Activated naive CD4-positive, alpha-beta T cell (primary cell): ENCODE data around the gene GNG7.
"Not testable (repeated sequence)": the region's sequence is repeated elsewhere in the genome, so short reads cannot be mapped to it uniquely, and the experiment has no call there.

Experiments
- DNase-seq, 4 experiments: peaks; one replicate each; lab custom pipeline; 2025; lab: John Stamatoyannopoulos, UW

Gene GNG7

DNA sequence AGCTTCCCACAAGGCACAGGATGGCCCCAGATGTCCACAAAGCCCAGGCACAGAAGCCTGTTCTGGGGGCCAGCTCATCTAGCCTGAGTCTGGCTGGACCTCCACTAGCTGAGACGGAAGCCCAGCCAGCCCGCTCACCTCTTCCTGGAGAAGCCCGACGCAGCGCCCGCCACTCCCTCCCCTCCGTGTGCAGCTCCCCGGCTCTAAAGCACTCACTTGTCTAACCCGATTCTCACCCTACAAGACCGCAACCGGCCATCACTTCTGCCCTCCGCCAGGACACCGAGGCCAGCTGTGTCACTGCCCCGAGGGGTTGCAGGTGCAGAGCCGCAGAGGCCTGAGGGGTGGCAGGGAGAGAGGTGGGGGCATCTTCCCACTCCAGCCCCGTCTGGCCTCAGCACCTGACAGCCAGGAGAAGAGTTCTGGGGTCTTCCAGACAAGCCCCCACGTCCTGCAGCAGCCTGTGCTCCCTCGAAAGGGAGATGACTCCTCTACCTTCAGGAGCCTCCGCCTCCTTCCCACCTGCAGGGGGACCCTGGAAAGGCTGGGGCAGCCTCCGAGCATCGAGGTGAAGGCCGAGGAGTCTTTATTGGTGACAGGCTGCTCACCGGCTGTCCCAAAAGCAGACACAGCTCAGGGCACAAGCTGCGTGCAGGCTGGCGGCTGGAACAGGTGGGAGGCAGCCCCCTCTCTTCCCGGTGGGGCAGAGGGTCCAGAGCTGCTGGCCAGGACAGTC is 24.6 kb upstream of the GNG7 start:
- no peak for DNase-seq

DNA sequence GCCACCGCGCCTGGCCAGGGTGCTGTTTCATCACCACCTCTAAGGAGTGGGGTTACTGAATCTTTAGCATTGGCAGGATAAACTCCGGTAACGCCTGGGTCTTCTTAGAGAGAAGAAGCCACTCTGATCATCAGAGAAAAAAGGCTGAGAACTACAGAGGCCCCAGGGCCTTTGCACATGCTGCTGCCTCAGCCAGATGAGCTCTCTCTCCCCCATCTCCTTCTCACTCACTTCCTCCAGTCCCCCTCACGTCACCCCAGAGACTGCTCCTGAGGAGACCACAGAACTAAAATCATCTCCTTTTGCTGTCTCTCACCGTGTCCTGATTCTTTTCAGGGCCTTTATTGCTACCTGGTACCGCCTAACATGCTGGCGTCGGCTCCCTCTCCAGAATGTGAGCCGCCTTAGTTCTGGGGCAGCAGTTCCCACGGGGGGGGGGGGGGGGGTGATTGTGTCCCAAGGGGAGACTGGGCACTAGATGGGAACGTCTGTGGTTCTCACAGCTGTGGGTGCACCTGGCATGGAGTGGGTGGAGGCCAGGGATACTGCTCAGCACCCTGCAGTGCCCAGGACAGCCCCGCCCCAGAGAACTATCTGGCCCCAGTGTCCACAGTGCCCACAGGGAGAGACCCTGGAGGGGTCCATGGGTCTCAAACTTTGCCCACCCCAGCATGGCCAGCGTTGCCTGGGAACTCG is 23.8 kb upstream of the GNG7 start:
- DNase-seq, result no peak

DNA sequence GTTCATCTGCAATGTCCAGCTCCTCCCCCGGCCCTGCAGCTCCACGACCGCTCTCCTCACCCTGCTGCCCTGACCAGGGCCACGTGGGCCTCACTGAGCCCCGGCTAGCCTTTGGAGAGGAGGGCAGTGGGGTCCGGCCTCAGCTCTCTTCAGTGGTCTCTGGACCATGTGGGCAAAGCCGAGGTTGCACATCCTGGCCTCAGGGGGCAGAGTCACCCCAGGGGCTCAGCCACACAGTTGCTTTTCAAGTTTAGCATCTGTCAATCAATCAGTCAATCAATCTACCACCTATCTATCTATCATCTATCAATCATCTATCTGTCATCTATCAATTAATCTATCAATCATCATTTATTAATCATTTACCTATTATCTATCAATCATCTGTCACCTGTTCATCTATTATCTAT is 21.7 kb upstream of the GNG7 start:
- DNase-seq, result no peak

DNA sequence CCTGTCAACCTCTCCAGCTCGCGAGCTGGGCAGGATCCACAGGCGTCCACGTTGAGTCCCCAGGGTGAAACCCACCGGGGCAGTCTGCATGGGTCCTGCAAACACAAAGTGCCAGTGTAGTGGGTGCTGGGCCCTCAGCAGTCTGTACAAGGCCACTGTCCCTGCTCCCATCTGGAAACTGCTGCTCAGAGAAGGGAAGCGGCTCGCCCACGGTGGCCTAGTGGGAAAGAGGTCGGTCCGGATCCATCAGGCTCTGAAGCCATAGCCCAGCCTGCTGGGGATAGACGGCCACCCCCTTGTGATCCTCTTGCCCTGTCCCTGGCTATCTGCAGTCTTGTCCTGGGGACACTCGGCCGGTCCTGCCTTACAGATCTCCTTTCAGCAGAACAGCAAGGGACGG is 21.3 kb upstream of the GNG7 start:
- DNase-seq, result no peak

DNA sequence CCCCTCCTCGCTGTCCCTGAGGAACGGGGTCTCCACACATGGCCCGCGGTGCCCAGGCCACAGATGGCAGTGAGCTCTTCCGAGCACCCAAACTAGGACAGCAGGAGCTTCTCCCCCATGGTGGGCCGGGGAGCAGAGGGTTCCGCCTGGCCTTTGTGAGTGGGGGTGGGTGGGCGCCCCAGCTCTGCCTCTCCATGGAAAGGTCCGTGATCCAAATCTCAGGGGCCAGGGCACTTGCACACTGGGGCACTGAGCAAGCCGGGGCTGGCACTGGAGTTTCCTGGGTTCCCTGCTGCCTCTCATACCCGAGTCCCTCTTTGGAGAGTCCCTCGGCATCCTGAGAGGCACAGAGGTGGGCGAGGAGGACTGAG is 20.8 kb upstream of the GNG7 start:
- no peak for DNase-seq

DNA sequence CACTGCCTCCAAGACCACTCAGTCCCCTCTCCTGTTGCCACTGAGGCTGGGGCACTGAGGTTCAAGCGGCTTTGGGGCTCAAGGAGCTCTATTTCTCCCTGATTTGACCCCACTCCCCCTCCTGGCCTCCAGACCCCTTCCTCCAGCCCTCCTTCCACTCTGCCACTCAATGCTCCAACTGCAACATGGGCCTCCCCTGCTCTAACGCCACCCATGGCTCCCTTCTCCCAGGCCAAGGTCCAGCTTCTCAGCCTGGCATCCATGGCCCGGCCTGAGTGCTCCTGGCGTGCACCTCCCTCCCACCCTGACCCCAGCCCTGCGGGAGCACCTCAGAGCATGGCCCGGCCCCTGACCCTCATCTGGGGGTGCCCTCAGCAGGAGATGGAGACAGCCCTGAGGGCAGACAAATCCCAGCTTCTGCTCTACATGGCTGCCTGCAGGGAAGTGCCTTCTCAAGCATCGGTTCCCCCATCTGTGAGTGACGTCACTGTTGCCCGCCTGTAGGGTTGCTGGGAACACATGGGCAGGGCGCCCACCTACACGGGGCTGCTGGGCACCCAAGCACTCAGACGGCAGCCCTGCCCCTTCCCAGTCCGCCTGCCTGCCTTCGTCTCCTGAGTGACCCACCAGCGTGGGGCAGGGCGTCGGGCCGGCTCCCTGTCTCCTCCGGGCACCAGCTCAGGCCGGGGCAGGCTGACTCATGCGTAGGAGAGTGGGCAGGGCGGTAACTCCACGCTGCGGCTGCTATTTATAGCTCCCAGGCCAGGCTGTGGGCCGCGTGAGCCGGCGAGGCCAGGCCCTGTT is 20.2 kb upstream of the GNG7 start:
- no peak for DNase-seq

DNA sequence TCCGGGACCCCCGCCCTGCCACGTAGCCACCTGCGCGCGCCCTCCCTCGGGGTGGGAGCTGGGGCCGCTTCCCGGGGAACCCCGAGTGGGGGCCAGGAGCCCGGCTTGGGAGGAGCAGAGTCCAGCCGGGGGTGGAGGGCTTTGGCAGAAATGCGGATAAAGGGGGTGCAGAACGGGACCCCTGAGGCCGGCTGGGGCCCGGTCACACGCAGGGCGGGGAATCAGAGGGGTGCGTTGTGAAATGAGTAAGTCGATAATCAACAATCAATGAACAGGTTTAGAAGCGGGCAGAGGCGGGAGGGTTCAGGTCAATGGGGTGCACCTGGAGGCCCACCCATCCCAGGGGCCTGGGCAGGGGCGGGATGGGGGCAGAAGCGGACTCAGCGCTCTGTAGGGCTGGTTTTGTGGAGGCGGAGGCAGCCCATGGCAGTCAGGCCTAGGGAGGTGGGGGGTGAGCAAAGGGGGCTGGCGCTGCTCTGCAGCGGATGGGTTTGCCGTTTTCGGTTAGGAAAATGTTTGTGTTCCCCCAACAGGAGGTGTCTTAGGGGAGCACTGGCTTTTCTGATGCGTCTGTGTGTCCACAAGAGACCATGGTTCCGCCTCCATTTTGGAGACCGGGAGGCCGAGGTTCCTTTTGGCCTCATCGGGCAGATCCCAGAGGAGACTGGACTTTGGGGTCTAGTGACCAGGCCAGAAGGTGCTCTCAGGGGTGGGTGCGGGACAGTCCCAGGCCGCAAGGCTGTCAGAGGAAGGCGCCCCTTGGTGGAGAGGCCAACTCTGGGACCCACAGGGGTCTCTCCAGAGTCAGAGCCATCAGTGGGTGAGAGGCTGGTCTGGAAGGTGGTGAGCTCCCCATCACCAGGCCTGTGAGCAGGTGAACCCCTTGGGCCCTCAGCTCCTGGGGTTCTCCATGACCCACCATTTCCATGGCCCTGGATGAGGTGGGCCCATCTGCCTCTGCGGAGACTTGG is 19.4 kb upstream of the GNG7 start:
- DNase-seq, result no peak

DNA sequence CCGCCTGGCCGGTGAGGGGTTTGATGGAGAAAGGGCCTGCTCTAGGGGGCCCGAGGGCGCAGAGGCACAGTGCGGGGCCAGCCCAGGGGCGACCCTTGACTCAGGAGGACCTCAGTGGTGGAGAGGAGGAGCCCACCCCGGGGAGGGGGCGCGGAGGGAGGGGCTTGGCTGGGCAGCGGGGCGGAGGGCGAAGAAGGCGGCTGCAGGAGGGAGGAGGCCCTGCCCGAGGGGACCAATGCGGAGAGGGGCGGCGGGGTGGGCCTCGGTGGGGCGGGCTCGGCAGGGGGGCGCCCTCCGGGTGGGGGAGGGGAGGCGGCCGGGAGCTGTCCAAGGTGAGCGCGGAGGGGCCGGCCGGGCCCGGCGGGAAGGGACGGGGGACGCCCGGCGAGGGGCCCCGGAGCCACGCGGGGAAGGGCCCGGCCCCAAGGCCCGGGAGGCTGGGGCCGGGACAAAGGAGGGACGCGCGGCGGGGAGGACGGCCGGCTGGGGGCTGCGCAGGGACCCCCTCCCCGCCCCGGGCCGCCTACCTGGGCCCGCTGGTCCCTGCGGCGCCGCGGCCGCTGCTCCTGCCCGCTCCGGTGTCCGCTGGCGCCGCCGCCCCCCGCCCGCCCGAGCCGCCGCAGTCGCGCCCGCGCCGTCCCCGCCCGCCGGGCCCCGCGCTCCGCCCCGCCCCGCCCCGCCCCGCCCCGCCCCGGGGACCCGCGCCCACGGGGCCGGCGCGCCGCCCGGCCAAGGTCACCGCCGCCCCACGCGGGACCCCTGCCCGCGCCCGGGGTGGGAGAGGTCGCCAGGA is 18.5 kb upstream of the GNG7 start, which contains the start of gene DIRAS1:
TSS of gene DIRAS1 (minus strand) at position 596 of the 793 bp plus-strand sequence. CDS start 3,566 bp downstream, outside the sequence.
- no peak for DNase-seq

DNA sequence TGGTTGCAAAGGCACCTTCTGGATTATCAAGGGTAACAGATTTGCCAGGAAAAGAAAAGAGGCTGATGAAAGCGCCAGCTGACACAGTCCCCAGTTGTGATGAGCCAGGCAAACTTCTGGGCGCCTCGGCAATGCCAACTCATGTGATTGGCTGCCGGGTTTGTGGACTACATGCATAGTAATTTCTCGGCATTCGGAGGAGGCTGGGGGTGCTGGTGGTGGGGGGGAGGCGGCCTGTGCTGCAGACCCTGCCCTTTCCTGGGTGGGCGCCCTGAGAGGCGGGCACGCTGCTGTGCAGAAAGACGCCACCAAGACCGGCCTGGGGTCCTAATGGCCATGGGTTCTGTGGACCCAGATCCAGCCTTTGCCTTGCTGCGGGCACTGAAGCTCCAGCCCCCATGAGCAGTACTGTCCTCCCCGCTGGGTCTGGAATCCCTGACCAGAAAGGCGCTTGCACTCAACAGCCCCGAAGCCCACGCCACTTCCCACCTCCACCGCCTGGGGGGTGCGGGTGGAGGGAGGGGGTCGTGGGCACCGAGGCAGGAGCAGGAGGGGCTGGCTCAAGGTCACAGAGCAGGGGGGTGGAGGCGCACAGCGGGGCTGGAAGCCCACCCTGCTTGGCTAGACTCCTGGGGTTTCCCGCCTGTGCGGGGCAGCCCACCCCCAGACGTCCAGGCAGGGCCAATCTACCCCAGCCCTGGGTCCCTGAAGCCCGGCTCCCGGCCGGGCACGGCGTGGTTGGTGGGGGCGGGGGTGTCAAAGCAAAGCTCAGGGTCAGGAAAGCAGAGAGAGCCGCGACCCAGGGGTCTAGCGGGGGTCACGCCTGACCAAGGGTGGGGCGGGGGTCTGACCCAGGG is 17.7 kb upstream of the GNG7 start:
- DNase-seq, result no peak

DNA sequence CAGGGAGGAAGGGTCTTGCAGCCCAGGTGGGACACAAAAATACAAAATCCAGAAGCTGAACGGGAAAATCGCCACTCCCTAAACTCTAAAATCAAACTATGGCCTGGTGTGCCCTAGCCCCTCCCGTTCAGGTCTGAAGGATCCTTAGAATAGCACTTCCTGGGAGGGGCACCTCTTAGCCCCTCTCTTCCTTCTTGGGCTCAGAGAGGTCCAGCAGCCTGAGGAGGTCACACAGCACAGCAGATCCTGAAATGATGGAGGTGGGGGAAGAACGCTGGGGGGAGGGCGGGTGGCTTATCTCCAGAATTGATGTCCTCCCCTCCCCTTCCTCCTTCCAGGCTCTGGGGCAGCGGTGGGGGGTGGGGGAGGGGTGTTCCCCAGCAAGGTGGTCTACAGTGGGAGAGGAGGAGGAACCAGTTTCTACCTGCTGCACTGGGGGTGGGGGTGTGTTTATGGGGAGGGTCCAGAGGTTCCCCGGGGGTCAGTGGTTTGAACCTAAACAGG is 16.8 kb upstream of the GNG7 start:
- DNase-seq, result no peak

DNA sequence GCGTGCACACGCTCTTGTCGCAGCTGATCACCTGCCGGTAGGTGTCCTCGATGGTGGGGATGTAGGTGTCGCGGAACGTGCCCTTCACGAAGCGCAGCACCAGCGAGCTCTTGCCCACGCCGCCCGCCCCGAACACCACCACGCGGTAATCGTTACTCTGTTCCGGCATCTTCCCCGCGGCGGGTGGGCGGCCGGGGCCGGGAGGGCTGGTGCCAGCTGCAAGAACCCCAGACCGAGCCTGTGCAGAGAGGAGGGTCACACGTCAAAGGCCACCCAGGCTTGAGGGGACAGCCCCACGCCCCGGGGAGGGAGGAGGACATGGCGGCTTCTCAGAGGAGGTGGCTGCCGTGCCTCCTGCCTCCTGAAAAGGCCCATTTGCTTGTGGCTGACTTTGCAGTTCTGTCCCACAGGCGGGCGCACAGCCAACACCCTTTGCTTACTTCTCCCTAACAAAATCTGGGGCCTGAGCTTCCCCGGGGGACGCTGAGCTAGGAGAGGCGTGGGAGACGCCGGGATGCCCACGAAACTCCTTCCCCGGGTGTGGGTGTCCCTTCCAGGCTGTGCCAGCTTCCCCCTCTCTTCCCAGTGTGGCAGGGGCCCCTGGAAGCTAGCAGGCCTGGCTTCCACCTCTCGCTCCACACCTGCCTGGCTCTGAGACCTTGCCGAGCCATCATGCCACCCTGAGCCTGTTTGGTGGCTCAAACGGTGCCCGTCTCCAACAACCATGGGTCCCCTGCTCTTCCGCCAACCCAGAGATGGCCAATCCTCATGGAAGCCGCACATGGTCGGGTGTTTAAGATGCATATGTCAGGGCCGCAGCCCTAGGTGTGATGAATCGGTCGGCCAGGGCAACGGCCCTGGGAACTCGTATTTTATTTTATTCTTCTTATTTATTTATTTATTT is 15.4 kb upstream of the GNG7 start:
- DNase-seq, result no peak

DNA sequence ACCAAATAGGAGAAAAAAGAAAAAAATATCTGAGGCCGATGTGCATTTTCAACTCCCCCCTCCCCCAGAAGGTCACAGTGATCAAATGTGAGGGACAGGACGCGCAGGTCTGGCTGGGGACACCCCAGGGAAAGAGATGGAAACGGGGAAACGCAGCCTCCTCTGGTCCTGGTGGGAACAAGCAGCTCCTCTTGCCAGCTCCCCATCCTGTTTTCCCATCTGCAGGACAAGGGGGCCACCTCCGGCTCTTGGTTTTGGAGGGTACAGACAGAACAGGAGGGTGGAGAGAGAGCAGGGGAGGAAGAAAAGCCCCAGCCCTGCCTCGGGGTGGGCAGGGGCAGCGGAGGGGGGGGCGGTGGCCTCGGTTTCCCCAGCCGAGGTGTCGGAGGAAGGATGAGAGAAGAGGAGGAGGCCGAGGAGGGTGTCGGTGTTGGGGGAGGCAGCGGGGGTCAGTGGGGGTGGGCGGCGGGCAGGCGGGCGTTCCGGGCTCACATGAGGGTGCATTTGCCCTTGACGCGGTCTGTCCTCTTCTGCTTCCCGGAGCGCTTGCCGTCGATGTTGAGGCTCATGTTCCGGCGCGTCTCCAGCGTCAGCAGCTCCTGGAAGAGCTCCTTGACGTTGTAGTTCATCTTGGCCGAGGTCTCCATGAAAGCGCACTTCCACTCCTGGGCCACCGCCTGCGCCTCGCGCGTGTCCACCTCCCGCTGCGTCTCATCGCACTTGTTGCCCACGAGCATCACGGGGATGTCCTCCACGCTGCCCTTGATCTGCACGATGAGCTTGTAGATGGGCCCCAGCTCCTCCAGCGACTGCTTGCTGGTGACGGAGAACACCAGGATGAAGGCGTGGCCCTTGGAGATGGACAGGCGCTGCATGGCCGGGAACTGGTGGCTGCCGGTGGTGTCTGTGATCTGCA is 14.5 kb upstream of the GNG7 start:
- DNase-seq, result no peak

DNA sequence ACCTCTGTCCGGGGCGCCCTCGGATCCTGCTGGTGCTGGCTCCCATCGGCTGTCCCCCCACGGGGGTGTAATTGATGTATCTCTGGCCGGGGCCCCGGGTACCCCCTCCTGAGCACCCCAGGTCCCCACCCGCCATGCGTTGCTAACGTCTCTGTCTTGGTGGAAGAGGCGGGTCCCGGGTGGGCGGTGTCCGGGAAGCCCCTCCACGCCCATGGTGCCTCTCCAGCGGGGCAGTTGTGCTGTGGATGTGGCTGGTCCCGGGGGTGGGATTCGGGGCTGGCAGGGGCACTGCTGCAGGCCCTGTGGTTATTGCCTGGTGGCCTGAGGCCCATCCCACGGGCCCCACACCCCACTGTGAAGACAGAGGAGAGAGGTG is 13.8 kb upstream of the GNG7 start:
- no peak for DNase-seq

DNA sequence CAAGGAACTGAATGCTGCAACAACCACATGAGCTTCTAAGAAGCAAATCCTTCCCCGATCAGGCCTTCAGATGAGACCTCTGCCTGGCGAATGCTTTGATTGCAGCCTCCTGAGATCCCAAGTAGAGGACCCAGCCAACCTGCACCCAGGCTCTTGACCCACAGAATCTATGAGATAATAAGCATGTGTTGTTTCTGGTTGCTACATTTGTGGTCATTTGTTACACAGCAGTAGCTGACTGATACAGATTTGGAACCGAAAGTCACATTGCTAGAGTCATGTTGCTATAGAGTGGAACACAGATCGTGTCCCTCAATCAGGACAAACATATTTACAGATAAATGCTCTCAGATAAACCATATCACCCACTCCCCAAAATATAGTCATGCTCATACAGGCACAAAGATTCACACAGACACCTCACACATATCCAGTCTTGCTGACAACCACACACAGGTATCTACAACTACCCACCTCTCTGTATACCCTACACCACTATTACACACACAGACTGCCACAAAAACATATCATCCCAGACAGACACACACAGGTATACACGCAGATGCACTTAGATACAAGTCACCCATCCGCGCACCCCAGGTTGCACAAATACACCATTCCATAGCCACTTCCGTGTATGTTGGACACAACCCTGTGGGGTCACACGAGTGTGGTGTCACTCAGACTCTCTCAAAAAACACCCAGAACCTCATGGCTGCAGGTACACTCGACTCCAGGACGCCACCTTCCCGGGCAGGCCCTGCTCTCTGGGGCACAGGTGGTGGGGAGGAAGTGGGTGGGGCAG is 13.2 kb upstream of the GNG7 start:
- no peak for DNase-seq

DNA sequence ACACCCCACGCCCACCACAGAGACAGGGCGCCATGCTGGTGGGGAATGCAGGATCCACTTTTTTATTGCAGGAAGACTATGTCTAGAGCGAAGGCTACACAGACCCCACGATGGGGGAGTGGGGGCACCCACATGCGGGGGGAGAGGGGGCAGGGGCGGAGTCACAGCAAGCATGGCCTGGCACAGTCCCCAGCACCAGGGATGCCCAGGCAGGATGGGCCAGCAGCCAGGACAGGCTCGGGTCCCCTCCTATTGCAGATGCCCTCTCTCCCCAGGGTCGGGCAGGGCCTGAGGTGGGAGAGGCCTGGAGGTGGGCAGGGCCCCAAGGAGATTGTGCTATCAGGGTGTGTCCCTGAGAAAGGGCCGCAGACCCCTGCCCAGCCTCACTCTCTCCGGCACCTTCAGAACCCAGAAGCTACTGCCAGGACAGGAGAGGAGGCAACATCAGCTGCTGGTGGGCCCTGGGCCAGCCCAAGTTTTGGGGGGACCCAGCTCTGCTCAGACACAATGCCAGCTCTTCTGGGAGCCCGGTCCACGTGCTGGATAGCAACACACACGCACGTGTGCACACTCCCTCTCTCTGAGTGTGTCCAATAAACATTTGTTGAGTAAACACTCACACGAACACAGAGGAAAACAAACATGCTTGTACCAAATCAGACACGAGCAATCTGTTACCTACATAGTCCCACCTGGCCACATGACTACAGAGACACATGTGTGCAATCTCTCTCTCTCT is 12.2 kb upstream of the GNG7 start:
- DNase-seq, result no peak

DNA sequence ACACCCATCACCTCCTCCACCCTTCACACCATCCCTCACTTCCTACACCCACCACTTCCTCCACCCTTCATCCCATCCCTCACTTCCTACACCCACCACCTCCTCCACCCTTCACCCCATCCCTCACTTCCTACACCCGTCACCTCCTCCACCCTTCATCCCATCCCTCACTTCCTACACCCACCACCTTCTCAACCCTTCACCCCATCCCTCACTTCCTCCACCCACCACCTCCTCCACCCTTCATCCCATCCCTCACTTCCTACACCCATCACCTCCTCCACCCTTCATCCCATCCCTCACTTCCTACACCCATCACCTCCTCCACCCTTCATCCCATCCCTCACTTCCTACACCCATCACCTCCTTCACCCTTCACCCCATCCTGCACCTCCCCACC is 11.6 kb upstream of the GNG7 start:
- not testable (repeated sequence) for DNase-seq
